Activated T-cell treated with anti-CD3 and anti-CD28 coated beads, Interleukin-2, amount 50 U/mL, for 4 hours (primary cell): Measurements from ENCODE around the gene RAD23B. TPM values are rescaled to one million over a fixed set of nuclear protein-coding genes. Genes with fewer than 3 reads are reported as not detected.

Experiments
- ATAC-seq, 2 donors: fragments of 200-7000 bp; cut with Tn5 transposase; one replicate each; pipeline ENCODE4 v1.10.0; 2021
- DNase-seq: peaks from one replicate; pipeline ENCODE4 v3.0.0-alpha.2; 2020
- H3K27me3 Mint-ChIP-seq: one replicate; pipeline ENCODE4 v1.8.0; 2021; ENCODE audit warnings: low read depth, mixed read lengths
- H3K36me3 Mint-ChIP-seq: one replicate; pipeline ENCODE4 v1.8.0; 2022; ENCODE audit warnings: mixed read lengths; ENCODE audit not compliant: insufficient read depth
- H3K4me1 Mint-ChIP-seq: one replicate; pipeline ENCODE4 v1.8.0; 2021; ENCODE audit warnings: low read depth, mixed read lengths
- H3K4me3 Mint-ChIP-seq: one replicate; pipeline ENCODE4 v1.8.0; 2021; ENCODE audit warnings: mild to moderate bottlenecking, moderate library complexity, mixed read lengths
- H3K9me3 Mint-ChIP-seq: one replicate; pipeline ENCODE4 v1.8.0; 2021; ENCODE audit warnings: mixed read lengths
- total RNA-seq, 3 donors: library from RNA; stranded (reverse); gene quantifications; one replicate each; pipeline ENCODE4 v1.2.1, GENCODE V29; 2021

Gene RAD23B
- total RNA-seq, 3 donors from 2014 or later: 168 to 208 (median 185) TPM

DNA sequence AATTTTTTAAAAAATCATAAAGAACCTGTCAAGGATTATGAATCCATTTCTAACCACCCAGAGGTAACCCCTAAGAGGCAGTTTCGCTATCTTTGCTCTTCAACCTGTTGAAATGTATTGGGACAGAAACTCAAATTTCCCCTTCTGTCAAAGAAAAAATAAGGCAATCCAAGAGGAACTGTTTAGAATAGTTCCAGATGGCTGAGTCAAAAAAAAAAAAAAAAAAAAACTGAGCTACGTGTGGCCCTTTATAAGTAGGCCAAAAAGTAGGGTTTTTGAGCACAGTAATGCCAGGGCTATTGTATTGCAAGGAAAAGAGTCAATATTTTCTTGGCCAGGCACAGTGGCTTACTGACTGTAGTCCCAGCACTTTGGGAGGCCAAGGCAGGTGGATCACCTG is 94.9 kb downstream of the RAD23B start:
- ATAC-seq (no peak), DNase-seq (no peak)
- no peaks in the 10 kb centered on the region for H3K4me1 Mint-ChIP-seq
- H3K27me3 Mint-ChIP-seq: peaks cover 4% of the 10 kb centered on the region
- no peaks in the 10 kb centered on the region for H3K36me3 Mint-ChIP-seq
- H3K9me3 Mint-ChIP-seq: no peaks in the 10 kb centered on the region
- H3K4me3 Mint-ChIP-seq: no peak overlapping the region

Other genes with a start within 250 kb of the RAD23B start
- under 1 TPM; 0.35 to 0.56 (median 0.50) TPM for gene KLF4, start 206.5 kb downstream of the RAD23B start, total RNA-seq